ENCODE data around the gene FAM53B. TPM values are rescaled to one million over a fixed set of nuclear protein-coding genes. Genes with fewer than 3 reads are reported as not detected.

Gene FAM53B
- total and polyA plus RNA-seq, 7 experiments from 2014 or later: 3.9 to 51.5 (median 27.7) TPM

- CTCF ChIA-PET: interaction anchor here (0.6 to 9.6 kb wide), 14 partner anchors 11 to 212 kb away, joined by 3 to 131 read pairs (median 8); no protein-coding TSS in a partner anchor
- intact Hi-C loops (cut with micrococcal nuclease): loop anchor here (1.0 to 10.0 kb wide), 9 partner anchors 9 to 234 kb away; partner anchors contain the start of genes ABRAXAS2 (in 1 of the 2), EEF1AKMT2 (in 1 of the 2) and OAT (in 1 of the 2)
- H3K9me3 ChIP-seq (ENCODE audit: control insufficient read depth in 2 of 3, low read length in 3 of 3): no peaks in the 10 kb centered on the region
- peak overlapping the region in 9 of 10 donors; percentile 68 to 87 (median 80) for H3K4me3 Mint-ChIP-seq
- peak overlapping the region; percentile 86 to 97 (median 95) for H3K27ac Mint-ChIP-seq
- peak overlapping the region; percentile 62 for H3K27ac ChIP-seq (ENCODE audit: low read depth, low read length)
- H3K27me3 Mint-ChIP-seq: no peaks in the 10 kb centered on the region
- POLR2A ChIA-PET: interaction anchor here (0.7 to 7.0 kb wide), 17 partner anchors 11 to 92 kb away, joined by 3 to 74 read pairs (median 11); no protein-coding TSS in a partner anchor
- DNase-seq: peak in 8 of 9 donors; percentile 49 to 61 (median 57)
- H3K4me3 ChIP-seq (ENCODE audit: low read length): peak overlapping the region; percentile 34
- H3K36me3 ChIP-seq (ENCODE audit: control insufficient read depth in 2 of 3, insufficient read depth in 3 of 3, low read length in 3 of 3): no peaks in the 10 kb centered on the region
- ATAC-seq: peak; percentile 34
- H3K36me3 Mint-ChIP-seq: peaks cover 0 to 12% (median 0%) of the 10 kb centered on the region in 5 donors
- H3K4me1 Mint-ChIP-seq: peaks cover 39 to 96% (median 86%) of the 10 kb centered on the region in 7 donors
- H3K9me3 Mint-ChIP-seq: no peaks in the 10 kb centered on the region
- no peaks in the 10 kb centered on the region for H3K27me3 ChIP-seq (ENCODE audit: control insufficient read depth in 2 of 2, insufficient read depth in 2 of 2, low read length in 2 of 2)
- peaks cover 73 to 82% of the 10 kb centered on the region in 2 donors for H3K4me1 ChIP-seq (ENCODE audit: control insufficient read depth in 2 of 2, insufficient read depth in 2 of 2, low read length in 2 of 2)
Observed at GRCh38 chr10:124648738-124649137, 95.4 kb downstream of the FAM53B start.

- no peaks in the 10 kb centered on the region for H3K9me3 Mint-ChIP-seq
- peaks cover 71 to 78% of the 10 kb centered on the region in 2 donors for H3K4me1 ChIP-seq (ENCODE audit: control insufficient read depth in 2 of 2, insufficient read depth in 2 of 2, low read length in 2 of 2)
- no peak for ATAC-seq
- peak overlapping the region; percentile 86 to 97 (median 95) for H3K27ac Mint-ChIP-seq
- peaks cover 41 to 100% (median 85%) of the 10 kb centered on the region in 7 donors for H3K4me1 Mint-ChIP-seq
- CTCF ChIA-PET: interaction anchor here (0.7 to 9.6 kb wide), 14 partner anchors 11 to 118 kb away, joined by 3 to 131 read pairs (median 8); no protein-coding TSS in a partner anchor
- no peaks in the 10 kb centered on the region for H3K9me3 ChIP-seq (ENCODE audit: control insufficient read depth in 2 of 3, low read length in 3 of 3)
- peak overlapping the region; percentile 69 to 87 (median 80) for H3K4me3 Mint-ChIP-seq
- H3K36me3 ChIP-seq (ENCODE audit: control insufficient read depth in 2 of 3, insufficient read depth in 3 of 3, low read length in 3 of 3): no peaks in the 10 kb centered on the region
- H3K27me3 ChIP-seq (ENCODE audit: control insufficient read depth in 2 of 2, insufficient read depth in 2 of 2, low read length in 2 of 2): no peaks in the 10 kb centered on the region
- POLR2A ChIA-PET: interaction anchor here (0.7 to 7.0 kb wide), 18 partner anchors 10 to 93 kb away, joined by 4 to 74 read pairs (median 10); no protein-coding TSS in a partner anchor
- peaks cover 0 to 12% (median 0%) of the 10 kb centered on the region in 5 donors for H3K36me3 Mint-ChIP-seq
- no peaks in the 10 kb centered on the region for H3K27me3 Mint-ChIP-seq
- no peak for DNase-seq
- peak overlapping the region; percentile 34 for H3K4me3 ChIP-seq (ENCODE audit: low read length)
- intact Hi-C loops (cut with micrococcal nuclease): loop anchor here (1.0 to 10.0 kb wide), 9 partner anchors 9 to 233 kb away; partner anchors contain the start of genes ABRAXAS2 (in 1 of the 2), EEF1AKMT2 (in 1 of the 2) and OAT (in 1 of the 2)
- peak overlapping the region; percentile 62 for H3K27ac ChIP-seq (ENCODE audit: low read depth, low read length)
Observed at GRCh38 chr10:124648131-124648475, 96.1 kb downstream of the FAM53B start.

GRCh38 chr10:124647421-124648130 is 96.6 kb downstream of the FAM53B start:
- H3K4me1 Mint-ChIP-seq: peaks cover 46 to 100% (median 87%) of the 10 kb centered on the region in 7 donors
- peak overlapping the region; percentile 69 to 87 (median 80) for H3K4me3 Mint-ChIP-seq
- CTCF ChIA-PET: interaction anchor here (0.7 to 9.6 kb wide), 21 partner anchors 8 to 257 kb away, joined by 3 to 131 read pairs (median 5); no protein-coding TSS in a partner anchor
- peak overlapping the region; percentile 86 to 97 (median 95) for H3K27ac Mint-ChIP-seq
- Histone ChIP-seq H3K27me3 (ENCODE audit: control insufficient read depth in 2 of 2, insufficient read depth in 2 of 2, low read length in 2 of 2) (no peaks in the 10 kb centered on the region), H3K27ac (ENCODE audit: low read depth, low read length) (peak overlapping the region; percentile 62), H3K9me3 (ENCODE audit: control insufficient read depth in 2 of 3, low read length in 3 of 3) (no peaks in the 10 kb centered on the region), H3K36me3 (ENCODE audit: control insufficient read depth in 2 of 3, insufficient read depth in 3 of 3, low read length in 3 of 3) (no peaks in the 10 kb centered on the region), H3K4me3 (ENCODE audit: low read length) (peak overlapping the region; percentile 34), H3K4me1 (ENCODE audit: control insufficient read depth in 2 of 2, insufficient read depth in 2 of 2, low read length in 2 of 2) (peaks cover 68 to 79% of the 10 kb centered on the region in 2 donors)
- no peaks in the 10 kb centered on the region for H3K27me3 Mint-ChIP-seq
- peak in 8 of 9 donors; percentile 63 to 79 (median 72) for DNase-seq
- H3K9me3 Mint-ChIP-seq: no peaks in the 10 kb centered on the region
- intact Hi-C loops (cut with micrococcal nuclease): loop anchor here (1.0 to 10.0 kb wide), 9 partner anchors 10 to 233 kb away; partner anchors contain the start of genes ABRAXAS2 (in 1 of the 2), EEF1AKMT2 (in 1 of the 2) and OAT (in 1 of the 2)
- H3K36me3 Mint-ChIP-seq: peaks cover 0 to 14% (median 4%) of the 10 kb centered on the region in 5 donors
- peak; percentile 85 for ATAC-seq
- POLR2A ChIA-PET: interaction anchor here (0.7 to 7.0 kb wide), 19 partner anchors 9 to 93 kb away, joined by 3 to 74 read pairs (median 9); no protein-coding TSS in a partner anchor

GRCh38 chr10:124646483-124647352 is 97.5 kb downstream of the FAM53B start:
- no peaks in the 10 kb centered on the region for H3K9me3 Mint-ChIP-seq
- peak overlapping the region; percentile 86 to 97 (median 95) for H3K27ac Mint-ChIP-seq
- CTCF ChIA-PET: interaction anchor here (0.8 to 9.6 kb wide), 17 partner anchors 9 to 256 kb away, joined by 3 to 131 read pairs (median 6); no protein-coding TSS in a partner anchor
- H3K4me3 Mint-ChIP-seq: peak overlapping the region; percentile 69 to 87 (median 80)
- H3K36me3 Mint-ChIP-seq: peaks cover 0 to 15% (median 5%) of the 10 kb centered on the region in 5 donors
- ATAC-seq (no peak), DNase-seq (no peak)
- Histone ChIP-seq H3K4me1 (ENCODE audit: control insufficient read depth in 2 of 2, insufficient read depth in 2 of 2, low read length in 2 of 2) (peaks cover 70 to 79% of the 10 kb centered on the region in 2 donors), H3K27me3 (ENCODE audit: control insufficient read depth in 2 of 2, insufficient read depth in 2 of 2, low read length in 2 of 2) (no peaks in the 10 kb centered on the region), H3K4me3 (ENCODE audit: low read length) (peak overlapping the region; percentile 34), H3K27ac (ENCODE audit: low read depth, low read length) (peak overlapping the region; percentile 62), H3K9me3 (ENCODE audit: control insufficient read depth in 2 of 3, low read length in 3 of 3) (no peaks in the 10 kb centered on the region), H3K36me3 (ENCODE audit: control insufficient read depth in 2 of 3, insufficient read depth in 3 of 3, low read length in 3 of 3) (no peaks in the 10 kb centered on the region)
- peaks cover 48 to 100% (median 88%) of the 10 kb centered on the region in 7 donors for H3K4me1 Mint-ChIP-seq
- intact Hi-C loops (cut with micrococcal nuclease): loop anchor here (1.0 to 10.0 kb wide), 5 partner anchors 73 to 232 kb away; partner anchors contain the start of genes ABRAXAS2 (in 1 of the 2), EEF1AKMT2 (in 1 of the 2) and OAT (in 1 of the 2)
- H3K27me3 Mint-ChIP-seq: no peaks in the 10 kb centered on the region
- POLR2A ChIA-PET: interaction anchor here (0.7 to 7.0 kb wide), 17 partner anchors 9 to 96 kb away, joined by 3 to 74 read pairs (median 9); no protein-coding TSS in a partner anchor

GRCh38 chr10:124645467-124646095 is 98.6 kb downstream of the FAM53B start:
- Mint-ChIP-seq H3K4me1 (peaks cover 56 to 100% (median 88%) of the 10 kb centered on the region in 7 donors), H3K4me3 (peak overlapping the region in 6 of 10 donors; percentile 21 to 81 (median 60)), H3K36me3 (peaks cover 0 to 17% (median 5%) of the 10 kb centered on the region in 5 donors), H3K27ac (peak overlapping the region in 8 of 9 donors; percentile 27 to 97 (median 88)), H3K27me3 (no peaks in the 10 kb centered on the region), H3K9me3 (no peaks in the 10 kb centered on the region)
- H3K4me1 ChIP-seq (ENCODE audit: control insufficient read depth in 2 of 2, insufficient read depth in 2 of 2, low read length in 2 of 2): peaks cover 70 to 79% of the 10 kb centered on the region in 2 donors
- intact Hi-C loops (cut with micrococcal nuclease): loop anchor here (5.0 to 10.0 kb wide), 3 partner anchors 147 to 231 kb away; partner anchors contain the start of genes ABRAXAS2 (in 1 of the 2), EEF1AKMT2 (in 1 of the 2) and OAT (in 1 of the 2)
- no peaks in the 10 kb centered on the region for H3K9me3 ChIP-seq (ENCODE audit: control insufficient read depth in 2 of 3, low read length in 3 of 3)
- ChIA-PET POLR2A (interaction anchor here (1.2 to 5.4 kb wide), 4 partner anchors 8 to 97 kb away, joined by 3 to 63 read pairs (median 5); no protein-coding TSS in a partner anchor), CTCF (interaction anchor here (1.0 to 9.6 kb wide), 3 partner anchors 8 to 96 kb away, joined by 3 to 131 read pairs (median 8); no protein-coding TSS in a partner anchor)
- no peak for ATAC-seq
- no peak overlapping the region for H3K27ac ChIP-seq (ENCODE audit: low read depth, low read length)
- no peak for DNase-seq
- H3K4me3 ChIP-seq (ENCODE audit: low read length): no peak overlapping the region
- no peaks in the 10 kb centered on the region for H3K36me3 ChIP-seq (ENCODE audit: control insufficient read depth in 2 of 3, insufficient read depth in 3 of 3, low read length in 3 of 3)
- no peaks in the 10 kb centered on the region for H3K27me3 ChIP-seq (ENCODE audit: control insufficient read depth in 2 of 2, insufficient read depth in 2 of 2, low read length in 2 of 2)

Data from naive thymus-derived CD4-positive, alpha-beta T cell (primary cell).